DMS 273 treated with DMSO at 0.1 percent for 48 hours (cell line): ENCODE data around the gene MARS1.

Experiments
- DNase-seq: peaks from one replicate; lab custom pipeline; 2025; lab: John Stamatoyannopoulos, UW

Gene MARS1

DNA sequence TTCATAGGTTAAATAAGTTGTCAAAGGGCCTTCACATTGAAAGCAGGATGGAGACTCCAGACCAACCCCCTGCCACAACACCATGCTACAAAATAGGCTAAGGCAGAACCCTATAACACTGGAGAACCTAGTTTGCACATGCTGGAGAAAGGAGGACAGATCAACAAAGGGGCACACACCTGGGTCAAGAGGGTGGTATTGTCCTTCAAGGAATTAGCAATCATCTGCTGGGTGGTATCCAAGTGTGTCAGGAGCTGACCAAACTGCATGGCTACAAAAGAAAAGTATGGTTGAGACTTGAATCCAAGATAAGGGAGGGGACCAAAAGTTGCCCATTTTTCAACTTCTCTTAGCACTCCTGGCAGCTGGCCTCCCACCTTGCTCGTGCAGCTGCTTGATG is 44.0 kb downstream of the MARS1 start:
- no peak for DNase-seq

DNA sequence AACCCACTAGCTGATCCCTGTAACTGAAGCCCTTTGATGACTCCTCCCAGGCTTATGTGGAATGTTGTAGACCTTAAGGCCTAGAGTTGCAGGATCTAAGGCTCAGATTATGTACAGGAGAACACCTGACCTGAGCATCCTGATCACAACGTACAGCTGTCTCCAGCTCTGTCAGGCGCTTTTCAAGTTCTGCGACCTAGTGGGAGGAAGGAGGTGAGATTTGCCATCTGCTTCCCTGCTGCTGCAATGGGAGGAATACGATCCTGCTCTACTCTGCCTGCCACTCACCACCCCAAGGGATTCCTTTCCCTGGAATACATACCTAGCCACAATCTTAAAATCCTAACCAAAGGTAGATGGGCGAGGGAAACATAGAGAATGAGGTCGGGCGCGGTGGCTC is 45.2 kb downstream of the MARS1 start:
- no peak for DNase-seq

DNA sequence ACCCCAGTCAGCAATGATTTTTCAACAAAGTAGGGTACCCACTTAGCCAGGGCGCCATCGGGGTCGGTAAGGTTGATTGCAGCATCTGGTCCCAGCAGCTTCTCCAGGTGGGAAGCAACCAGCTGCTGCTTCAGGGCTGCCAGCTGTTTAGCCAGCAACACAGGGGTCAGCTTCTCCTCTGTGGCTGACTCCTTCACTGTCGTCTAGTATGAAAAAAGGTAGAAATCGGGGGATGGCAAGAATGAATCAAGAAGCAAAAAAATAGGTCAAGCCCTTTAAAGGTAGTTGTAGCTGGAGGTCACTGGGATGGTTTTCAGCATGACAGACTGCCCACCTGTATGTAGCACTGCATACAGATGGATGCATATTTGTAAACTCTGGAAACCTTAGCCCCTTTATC is 46.4 kb downstream of the MARS1 start:
- DNase-seq = no peak

DNA sequence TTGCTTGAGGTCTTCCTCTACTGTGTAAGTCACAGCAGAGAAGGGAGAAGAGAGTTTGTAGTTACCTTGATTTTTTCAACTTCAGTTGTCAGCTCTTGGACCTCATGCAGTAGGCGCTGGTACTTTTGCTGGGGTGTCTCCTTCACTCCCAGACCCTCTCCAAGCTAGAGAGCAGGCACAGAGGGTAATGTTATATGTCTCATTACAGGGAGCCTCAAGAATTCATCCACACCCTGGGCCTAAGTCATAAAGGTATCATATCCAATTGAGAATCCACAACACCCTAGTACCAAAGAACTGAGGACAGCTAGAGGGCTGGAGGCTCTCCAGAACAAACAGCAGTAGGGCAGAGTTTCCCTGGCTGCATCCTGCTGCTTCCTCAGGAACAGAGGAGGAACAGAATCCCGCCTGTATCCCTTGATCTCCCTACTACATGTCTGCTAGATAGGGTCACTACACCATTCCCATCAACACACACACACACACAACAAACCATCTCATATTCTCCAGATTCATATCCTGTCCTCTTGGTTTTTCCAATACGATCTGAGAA is 47.2 kb downstream of the MARS1 start:
- no peak for DNase-seq

DNA sequence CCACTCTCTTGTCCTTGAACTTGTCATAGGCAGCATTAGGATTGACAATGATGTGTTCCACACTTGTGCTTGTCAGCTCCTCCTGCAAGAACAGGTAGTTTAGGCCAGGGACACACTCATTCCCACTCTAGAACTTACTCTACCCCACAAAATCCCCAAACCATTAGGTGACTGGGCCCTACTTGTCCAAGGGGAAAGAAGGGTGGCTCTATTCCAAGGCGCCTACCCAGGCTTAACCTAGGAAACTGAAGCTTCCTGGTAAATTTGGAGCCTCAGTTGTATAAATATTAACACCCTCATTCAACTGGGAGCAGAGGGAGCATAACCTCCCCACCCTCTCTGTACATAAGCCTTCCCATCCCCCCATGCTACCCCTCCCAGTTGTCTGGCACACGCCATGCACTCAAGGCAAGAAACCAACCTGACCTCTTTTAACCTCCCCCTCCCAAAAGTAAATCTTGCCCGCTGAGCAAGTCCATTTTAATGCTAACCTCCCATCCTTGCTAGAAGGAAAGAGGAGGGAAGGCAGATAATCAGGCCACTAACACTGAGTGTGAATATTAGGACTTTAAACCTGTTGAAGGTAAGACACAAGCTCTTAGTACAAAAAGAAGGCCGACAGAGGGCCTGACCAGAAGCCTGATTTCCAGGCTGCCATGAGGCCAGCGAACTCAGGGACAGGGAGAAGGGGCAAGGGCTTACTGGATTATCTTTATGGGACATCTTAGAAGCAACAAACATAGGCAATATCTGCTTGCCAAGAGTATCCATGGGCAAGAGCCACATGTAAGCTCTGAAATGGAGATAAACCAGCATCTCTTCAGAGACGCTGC is 48.1 kb downstream of the MARS1 start:
- no peak for DNase-seq

DNA sequence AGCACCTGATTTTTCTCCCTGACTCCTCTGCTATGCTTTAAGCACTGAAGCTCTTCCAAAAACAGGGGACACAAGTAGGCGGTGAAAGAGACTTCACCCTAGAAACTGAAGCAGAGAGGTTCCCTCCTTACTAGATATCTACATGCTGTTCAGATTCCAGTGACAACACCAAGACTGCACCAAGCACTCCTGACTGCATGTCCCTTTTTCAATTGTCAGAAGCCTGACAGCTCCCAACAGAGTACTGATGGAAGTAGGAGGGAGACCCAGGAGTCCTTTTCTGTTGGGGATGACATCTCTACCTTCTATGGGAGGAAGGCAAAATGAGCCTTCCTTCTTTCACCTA is 48.7 kb downstream of the MARS1 start:
- no peak for DNase-seq

DNA sequence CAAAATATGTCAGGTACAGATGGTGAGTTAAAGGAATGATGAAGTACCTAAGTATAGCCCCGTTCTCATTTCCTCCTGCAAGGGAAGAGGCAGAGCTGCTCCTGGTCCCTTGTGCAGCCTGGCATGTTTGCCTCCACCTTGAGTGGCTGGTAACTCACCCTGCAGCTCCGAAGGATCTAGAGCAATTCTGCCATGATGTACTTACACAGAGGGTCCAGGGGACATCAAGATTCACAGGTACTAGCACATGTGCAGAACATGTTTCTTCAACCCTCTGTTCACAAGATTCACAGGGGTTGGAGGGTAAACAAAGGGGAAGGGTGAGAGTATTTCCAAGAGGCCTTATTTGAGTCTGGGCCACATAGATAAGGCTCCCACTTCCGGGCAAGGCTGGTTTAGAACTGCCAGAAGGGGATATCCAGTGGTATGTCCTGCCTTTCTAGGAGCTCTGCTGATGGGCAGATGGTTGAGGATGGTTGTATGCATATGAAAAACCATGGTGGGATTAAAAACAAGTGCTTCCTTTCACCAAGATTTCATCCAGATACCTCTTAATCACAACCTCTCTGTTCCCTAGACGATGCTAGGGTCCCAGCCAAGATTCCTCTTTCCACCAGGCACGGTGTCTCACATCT is 51.4 kb downstream of the MARS1 start:
- no peak for DNase-seq

DNA sequence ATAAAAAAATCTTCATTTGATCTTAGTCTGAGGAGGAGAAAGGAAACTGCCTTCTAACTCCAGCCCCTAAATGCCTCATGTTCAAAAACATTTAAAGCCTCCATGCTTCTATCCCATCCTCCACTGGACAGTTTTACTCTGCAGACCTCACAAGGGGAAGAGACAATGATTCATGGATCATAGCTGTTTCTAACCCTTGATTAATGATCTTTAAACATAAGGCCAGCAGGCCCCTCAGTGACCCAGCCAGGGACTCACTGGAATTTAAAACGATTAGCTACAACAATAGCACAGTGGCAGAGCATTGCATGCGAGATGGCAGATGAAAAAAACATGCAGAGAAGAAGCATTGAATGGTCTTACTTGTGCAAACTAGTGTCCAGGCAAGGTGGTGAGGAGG is 53.1 kb downstream of the MARS1 start:
- DNase-seq = no peak

DNA sequence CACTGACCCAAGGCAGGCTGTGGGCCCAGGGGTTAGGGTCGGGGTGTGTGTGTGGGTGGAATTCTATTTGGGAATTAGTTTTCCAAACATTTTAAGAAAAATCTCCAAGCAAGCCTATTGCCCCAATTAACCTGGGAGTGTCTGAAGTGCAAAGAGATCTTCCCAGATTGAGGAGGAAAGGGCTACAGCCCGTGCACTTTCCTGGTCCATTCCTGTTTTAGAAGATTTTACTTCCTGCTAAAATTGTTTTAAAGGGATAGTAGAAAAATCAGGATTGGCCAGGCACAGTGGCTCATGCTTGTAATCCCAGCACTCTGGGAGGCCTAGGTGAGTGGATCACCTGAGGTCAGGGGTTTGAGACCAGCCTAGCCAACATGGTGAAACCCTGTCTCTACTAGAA is 53.8 kb downstream of the MARS1 start:
- DNase-seq = no peak

DNA sequence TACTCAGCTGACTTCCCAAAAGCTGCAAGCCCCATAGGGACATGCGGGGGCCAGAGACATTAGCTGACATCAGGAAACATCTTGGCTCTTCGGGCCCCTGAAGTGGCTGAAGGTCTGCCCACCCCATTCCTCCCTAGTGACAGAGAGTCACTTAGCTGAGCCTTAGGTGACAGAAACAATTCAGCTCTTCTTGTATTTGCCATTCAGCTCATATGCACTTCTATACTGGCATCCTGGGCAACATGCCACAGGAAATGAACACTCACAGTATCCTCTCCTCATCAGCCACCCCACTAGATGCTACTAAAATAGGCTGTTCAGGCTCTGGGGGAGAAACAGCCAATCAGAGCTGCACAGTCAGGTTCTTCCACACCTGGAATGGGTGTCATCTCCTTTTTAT is 55.7 kb downstream of the MARS1 start:
- no peak for DNase-seq

DNA sequence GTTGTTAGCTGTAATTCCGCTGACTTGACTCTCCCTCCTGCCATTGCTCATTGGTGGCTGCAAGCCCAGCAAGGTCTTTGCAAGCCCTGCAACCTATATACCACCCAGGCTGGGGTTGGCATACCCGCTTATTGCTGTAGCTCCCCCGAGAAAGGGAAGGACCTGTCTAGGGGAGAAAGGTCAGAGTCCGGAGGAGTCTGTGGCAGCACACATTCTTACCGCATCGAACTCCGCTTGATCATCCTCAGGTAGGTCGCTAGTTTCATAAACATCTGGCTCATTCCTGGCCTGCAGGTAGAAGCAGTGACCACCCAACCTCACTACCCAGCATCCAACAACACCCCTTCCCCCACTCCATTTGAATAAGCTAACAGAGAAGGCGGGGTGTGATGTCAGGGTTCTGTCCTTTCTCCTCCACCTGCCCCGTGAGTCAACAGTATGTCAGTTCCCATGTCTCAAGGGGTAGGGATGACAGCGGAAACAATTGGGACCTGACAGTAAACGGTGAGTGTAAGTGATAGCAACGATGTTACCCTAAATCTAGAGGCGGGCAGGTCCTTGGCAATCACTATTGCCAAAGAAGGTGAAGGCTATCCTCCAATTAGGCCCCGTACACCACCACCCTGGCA is 58.1 kb downstream of the MARS1 start:
- no peak for DNase-seq

DNA sequence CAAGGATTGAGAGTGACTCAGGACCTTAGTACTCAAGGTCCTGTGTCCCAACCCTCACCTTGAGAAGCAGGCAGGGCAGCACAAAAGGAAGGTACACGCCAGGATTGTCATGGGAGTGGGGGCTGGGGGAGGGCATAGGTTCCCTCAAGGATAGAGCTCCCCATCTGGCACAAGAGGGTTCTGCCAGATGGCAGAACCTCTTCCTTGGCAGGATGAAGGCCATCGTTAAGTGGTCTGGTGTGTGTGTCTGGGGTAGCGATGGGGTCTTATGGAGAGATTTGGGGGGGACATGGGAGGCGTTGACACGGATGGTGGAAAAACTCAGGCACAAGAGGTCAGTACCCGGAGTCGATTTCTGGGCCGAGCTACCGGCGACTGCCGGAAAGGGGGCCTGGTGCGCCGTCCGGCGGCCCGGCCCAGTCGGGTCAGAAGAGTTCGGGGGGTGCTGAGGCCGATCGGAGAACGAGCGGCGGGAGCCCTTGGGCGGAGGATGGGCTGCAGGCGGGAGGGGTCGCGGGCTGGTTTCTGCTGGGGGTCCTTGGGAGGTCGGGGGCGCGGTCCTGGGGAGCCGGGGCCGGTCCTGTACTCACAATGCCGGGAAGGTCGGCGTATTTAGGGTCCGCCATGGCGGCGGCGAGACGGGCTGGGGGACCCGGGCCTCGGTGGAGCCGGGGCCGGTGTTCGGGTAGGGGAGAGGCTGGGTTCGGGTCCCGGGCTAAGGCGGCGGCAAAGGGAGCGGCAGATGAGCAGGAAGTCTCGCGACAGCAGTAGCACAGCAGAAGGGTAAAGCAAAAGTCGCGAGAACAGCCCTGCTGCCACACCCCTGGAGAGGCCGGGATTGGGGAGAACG is 58.8 kb downstream of the MARS1 start, which contains the start of gene DCTN2:
DCTN2 (minus strand) TSS at position 755 of the 850 bp plus-strand sequence; CDS start at position 626, 129 bp downstream.
- DNase-seq = peak; percentile 88

DNA sequence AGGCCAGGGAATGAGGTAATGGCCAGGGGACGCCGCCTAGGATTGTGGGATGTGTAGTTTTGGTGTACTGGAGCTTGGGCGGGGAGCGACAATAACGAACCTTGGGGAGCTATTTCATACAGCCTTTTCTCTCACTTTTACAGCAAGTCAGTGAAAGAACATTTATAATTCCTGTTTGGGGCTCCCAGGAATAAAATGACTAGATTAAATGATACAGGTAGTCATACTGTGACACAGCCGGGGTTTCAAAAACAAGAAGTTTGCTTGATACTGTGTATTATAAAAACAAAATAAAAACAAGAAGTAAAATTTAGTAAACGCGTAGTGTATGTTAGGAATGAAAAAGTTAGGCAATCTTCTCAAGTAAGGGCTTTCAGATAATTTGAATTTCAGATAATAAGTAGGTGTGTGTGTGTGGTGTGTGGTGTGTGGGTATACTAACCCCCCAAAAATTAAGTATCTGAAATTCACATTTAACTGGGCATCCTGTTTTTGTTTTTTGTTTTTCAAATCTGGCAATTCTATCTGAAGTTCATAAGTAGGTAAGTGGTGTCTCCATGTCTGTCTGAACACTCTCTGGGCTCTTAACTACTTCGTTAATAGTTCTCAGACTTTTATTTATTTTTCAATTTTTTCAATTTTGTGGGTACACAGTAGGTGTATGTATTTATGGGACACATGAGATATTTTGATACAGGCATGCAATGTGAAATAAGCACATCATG is 59.6 kb downstream of the MARS1 start:
- no peak for DNase-seq

DNA sequence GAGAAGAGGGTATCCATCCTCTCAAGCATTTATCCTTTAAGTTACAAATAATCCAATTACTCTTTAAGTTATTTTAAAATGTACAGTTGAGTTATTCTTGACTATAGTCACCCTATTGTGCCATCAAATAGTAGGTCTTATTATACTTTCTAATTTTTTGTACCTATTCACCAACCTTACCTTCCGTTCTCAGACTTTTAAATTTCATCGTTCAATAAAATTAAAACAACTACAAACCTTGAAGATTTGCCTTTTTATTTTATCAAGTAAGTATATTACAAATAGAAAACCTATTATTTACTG is 60.1 kb downstream of the MARS1 start:
- DNase-seq = no peak

DNA sequence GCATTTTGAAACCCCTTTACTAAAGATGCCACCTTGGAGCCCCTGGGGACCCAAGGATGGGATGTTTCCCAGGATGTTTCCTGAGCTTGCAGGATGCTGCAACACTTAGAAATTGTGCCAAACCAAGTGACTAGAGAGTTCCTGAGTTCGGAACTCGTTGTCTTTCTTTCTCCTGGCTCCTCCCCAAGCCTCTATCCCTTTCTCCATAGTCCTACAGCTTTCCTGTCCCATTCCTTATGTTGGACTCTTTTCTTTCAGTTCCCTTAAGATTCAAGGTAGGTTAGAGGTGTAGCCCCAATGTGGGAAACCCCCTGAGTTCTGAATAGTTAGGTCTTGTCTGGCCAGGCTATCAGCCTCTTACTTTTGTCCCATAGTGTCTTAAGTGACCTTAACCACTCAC is 60.6 kb downstream of the MARS1 start:
- DNase-seq = no peak

DNA sequence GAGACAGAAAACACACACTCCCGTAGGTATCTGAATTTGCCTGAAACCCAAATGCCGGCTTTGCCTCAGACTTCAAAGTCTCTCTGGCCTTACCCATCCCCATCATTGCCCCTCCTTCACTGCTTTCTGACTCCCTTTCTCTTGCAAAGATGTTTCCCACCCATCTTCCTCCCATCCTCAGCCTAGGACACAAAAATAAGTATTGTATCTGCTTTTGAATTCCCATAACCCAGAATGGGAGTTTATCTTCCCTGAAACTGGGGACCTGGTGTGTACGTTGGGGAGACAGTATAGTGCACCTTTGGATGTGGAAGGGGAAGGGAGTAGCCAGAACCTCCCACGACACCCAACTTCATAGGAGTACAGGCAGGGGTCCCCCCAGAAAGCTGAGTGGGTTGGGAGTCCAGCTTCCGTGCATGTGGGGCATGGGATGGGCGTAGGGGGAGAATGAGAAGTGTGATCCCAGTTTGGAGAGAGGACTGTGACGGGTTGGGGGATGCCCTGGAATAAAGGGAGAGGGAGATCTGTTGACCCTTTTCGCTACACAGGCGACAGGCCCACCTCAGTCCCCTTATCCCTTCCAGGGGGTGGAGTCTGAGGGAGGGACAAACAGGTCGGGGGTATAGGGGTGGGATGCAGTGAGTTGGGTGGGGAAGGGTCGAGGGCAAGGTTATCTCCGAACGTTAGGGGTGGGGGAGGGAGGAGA is 61.5 kb downstream of the MARS1 start:
- DNase-seq = no peak

DNA sequence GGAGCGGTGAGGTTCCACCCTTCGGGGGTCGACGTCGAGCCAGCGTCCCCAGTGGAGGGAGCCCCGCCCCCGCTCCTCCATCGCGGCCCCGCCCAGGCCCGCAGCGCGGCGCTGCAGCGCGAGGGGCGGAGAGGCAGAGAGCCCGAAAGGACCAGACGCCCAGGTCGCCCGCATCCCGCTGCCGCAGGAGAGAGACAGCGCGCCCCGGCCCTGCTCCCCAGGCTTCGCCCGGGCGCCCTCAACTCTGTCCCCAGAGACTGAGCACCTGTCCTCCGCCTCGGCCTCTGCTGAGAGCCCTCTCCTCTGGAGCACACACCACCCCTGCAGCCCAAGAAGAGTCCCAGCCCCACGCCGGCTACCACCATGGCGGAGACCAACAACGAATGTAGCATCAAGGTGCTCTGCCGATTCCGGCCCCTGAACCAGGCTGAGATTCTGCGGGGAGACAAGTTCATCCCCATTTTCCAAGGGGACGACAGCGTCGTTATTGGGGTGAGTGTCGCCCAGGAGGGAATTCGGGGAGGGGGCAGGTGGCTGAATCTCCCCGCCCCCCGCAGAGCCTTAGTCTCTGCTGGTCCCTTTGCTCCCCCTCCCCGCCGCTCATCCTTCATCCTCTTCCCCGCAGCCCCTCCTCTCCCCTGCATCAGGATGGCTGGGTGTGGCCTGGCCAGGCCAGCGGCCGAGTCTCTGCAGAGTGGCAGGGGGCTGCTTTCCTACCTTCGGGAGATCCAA is 62.2 kb downstream of the MARS1 start, which contains the start of gene KIF5A:
KIF5A (plus strand) TSS at position 136 of the 732 bp plus-strand sequence; CDS start at position 364, 228 bp downstream.
- no peak for DNase-seq

DNA sequence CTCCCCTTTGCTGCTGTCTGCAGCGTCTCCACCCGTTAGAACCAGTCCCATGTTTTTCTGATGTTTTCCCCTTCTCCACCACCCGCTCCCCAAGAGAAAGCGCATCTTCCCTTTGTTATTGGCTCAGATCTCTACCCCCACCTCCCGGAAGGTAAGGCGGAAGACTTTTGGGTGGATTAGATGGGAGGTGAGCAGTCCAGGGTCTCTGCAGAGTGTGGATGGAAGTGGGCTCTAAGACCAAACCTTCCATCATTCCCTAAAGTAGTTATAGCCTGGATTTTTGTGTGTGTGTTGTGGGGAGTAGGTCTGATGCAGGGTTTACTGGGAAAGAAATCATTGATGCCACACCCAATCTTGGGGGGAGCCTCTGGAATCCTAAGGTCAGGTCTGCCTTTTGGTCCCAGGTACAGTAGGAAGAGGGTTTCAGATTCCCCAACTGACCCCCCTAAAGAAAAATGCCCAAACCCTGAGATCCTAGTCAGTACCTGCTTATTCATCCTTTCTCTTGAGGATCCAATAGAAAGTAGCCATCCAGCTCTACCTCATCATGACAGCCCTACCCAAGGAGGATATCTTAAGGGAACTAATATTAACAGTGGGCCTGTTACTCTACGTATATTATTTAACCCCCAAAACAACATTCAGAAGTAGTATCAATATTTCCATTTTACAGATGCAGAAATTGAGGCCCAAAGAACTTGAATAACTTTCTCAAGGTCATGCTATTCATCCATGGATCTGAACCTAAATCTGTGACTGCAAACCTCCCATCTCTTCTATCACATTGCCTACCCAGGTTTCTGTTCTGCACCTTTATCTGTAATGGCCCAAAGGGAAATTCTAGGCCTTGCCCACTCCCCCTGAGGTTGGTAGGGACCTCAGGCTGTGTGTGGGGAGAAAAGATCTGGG is 63.0 kb downstream of the MARS1 start:
- DNase-seq = no peak
